ENCODE measurements around the gene KLHL26. TPM values are rescaled to one million over a fixed set of nuclear protein-coding genes. Genes with fewer than 3 reads are reported as not detected.

KLHL26 gene
- total and polyA plus RNA-seq, 2 of the 13 experiments (the other 11 are each of a cell fraction or from before 2014, with no cell fraction given) = 1.5 to 1.7 TPM

DNA sequence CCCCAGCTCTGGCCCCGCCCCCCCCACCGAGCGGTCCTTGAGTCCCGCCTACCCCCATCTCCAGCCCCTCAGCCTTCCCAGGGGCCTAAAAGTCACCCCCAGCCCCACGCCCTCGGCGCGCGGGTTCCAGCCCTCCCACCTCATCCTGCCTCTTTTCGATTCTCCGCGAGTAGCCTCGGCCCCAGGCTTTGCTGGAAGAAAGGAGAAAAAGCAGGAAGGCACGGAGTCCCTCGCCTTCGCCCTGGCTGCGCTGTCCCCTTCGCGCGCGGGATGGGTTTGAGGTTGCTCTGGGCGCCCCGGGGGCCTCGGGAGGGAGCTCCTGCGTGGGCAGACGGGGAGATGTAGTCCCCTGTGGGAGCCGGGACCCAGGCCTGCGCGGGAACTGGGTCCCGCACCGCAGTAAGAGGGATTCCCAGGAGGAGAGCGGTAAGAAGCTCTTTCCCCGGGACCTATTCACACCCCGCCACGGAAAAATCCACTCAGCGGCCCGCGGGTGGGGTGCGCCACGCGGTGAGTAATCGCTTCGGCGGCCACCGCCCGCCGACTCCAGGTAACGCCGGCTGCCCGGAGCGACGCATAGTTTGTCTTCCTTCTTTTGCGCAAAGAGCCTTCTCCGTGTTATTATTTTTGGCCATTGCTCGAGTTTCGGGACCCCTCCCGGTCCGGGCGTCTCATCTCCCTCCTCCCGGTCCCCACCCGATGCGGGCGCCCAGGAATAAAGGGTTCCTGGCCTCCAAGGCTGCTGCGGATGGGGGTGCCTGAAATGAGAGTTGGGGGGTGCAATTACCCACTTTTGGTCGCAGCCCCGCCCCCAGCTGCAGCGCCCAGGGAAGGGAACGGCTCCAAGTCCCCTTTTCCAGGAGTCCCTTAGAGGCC is 29.4 kb upstream of the KLHL26 start (continued):
- TF ChIP-seq ZNF569 (CRISPR knock-in tag; IDR thresholded peaks at IDR 0.05; ENCODE audit: borderline replicate concordance) = no peak
- peak; percentile 48 for TF ChIP-seq AGO2 (optimal IDR thresholded peaks at IDR 0.05; ENCODE audit: low read depth, low read length)
- TF ChIP-seq, protein P1, sequence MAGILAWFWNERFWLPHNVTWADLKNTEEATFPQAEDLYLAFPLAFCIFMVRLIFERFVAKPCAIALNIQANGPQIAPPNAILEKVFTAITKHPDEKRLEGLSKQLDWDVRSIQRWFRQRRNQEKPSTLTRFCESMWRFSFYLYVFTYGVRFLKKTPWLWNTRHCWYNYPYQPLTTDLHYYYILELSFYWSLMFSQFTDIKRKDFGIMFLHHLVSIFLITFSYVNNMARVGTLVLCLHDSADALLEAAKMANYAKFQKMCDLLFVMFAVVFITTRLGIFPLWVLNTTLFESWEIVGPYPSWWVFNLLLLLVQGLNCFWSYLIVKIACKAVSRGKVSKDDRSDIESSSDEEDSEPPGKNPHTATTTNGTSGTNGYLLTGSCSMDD (CRISPR knock-in tag; IDR thresholded peaks at IDR 0.05) = no peak
- TF ChIP-seq SIX4 (CRISPR knock-in tag; IDR thresholded peaks at IDR 0.05) = no peak
- peak; percentile 69 for TF ChIP-seq HNRNPLL (IDR thresholded peaks at IDR 0.05; ENCODE audit: low read depth, low read length, poor library complexity, severe bottlenecking)
- no peak for TF ChIP-seq ZC3H4 (CRISPR knock-in tag; IDR thresholded peaks at IDR 0.05; ENCODE audit: borderline replicate concordance)
- no peak for TF ChIP-seq ASH2L (IDR thresholded peaks at IDR 0.05; ENCODE audit: insufficient read length, low read depth, low read length)
- no peak for TF ChIP-seq TRIM24 (CRISPR knock-in tag; IDR thresholded peaks at IDR 0.05)
- no peak for TF ChIP-seq MLLT10 (CRISPR knock-in tag; IDR thresholded peaks at IDR 0.05)
- TF ChIP-seq, protein P2, sequence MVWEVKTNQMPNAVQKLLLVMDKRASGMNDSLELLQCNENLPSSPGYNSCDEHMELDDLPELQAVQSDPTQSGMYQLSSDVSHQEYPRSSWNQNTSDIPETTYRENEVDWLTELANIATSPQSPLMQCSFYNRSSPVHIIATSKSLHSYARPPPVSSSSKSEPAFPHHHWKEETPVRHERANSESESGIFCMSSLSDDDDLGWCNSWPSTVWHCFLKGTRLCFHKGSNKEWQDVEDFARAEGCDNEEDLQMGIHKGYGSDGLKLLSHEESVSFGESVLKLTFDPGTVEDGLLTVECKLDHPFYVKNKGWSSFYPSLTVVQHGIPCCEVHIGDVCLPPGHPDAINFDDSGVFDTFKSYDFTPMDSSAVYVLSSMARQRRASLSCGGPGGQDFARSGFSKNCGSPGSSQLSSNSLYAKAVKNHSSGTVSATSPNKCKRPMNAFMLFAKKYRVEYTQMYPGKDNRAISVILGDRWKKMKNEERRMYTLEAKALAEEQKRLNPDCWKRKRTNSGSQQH (CRISPR knock-in tag; IDR thresholded peaks at IDR 0.05; ENCODE audit: low read depth) = no peak
- TF ChIP-seq CCDC6 (CRISPR knock-in tag; IDR thresholded peaks at IDR 0.05) = no peak
- no peak for TF ChIP-seq SAFB2 (CRISPR knock-in tag; IDR thresholded peaks at IDR 0.05; ENCODE audit: borderline replicate concordance, low read depth)
- TF ChIP-seq ZNF343 (CRISPR knock-in tag; IDR thresholded peaks at IDR 0.05) = no peak
- no peak for TF ChIP-seq ZNF841 (CRISPR knock-in tag; IDR thresholded peaks at IDR 0.05; ENCODE audit: borderline replicate concordance)
- TF ChIP-seq, protein P3, sequence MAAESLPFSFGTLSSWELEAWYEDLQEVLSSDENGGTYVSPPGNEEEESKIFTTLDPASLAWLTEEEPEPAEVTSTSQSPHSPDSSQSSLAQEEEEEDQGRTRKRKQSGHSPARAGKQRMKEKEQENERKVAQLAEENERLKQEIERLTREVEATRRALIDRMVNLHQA (CRISPR knock-in tag; IDR thresholded peaks at IDR 0.05) = no peak
- no peak for TF ChIP-seq ARNTL (CRISPR knock-in tag; IDR thresholded peaks at IDR 0.05)
- TF ChIP-seq, protein P4, sequence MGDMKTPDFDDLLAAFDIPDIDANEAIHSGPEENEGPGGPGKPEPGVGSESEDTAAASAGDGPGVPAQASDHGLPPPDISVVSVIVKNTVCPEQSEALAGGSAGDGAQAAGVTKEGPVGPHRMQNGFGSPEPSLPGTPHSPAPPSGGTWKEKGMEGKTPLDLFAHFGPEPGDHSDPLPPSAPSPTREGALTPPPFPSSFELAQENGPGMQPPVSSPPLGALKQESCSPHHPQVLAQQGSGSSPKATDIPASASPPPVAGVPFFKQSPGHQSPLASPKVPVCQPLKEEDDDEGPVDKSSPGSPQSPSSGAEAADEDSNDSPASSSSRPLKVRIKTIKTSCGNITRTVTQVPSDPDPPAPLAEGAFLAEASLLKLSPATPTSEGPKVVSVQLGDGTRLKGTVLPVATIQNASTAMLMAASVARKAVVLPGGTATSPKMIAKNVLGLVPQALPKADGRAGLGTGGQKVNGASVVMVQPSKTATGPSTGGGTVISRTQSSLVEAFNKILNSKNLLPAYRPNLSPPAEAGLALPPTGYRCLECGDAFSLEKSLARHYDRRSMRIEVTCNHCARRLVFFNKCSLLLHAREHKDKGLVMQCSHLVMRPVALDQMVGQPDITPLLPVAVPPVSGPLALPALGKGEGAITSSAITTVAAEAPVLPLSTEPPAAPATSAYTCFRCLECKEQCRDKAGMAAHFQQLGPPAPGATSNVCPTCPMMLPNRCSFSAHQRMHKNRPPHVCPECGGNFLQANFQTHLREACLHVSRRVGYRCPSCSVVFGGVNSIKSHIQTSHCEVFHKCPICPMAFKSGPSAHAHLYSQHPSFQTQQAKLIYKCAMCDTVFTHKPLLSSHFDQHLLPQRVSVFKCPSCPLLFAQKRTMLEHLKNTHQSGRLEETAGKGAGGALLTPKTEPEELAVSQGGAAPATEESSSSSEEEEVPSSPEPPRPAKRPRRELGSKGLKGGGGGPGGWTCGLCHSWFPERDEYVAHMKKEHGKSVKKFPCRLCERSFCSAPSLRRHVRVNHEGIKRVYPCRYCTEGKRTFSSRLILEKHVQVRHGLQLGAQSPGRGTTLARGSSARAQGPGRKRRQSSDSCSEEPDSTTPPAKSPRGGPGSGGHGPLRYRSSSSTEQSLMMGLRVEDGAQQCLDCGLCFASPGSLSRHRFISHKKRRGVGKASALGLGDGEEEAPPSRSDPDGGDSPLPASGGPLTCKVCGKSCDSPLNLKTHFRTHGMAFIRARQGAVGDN (CRISPR knock-in tag; IDR thresholded peaks at IDR 0.05) = peak; percentile 56
- TF ChIP-seq TP53 (CRISPR knock-in tag; conservative IDR thresholded peaks at IDR 0.05) = no peak
- no peak for TF ChIP-seq ZNF207 (IDR thresholded peaks at IDR 0.05; ENCODE audit: borderline replicate concordance)
- TF ChIP-seq TSC22D2 (CRISPR knock-in tag; IDR thresholded peaks at IDR 0.05; ENCODE audit: borderline replicate concordance) = no peak
- no peak for TF ChIP-seq CENPT (CRISPR knock-in tag; IDR thresholded peaks at IDR 0.05; ENCODE audit: low read depth)
- TF ChIP-seq MED13 (CRISPR knock-in tag; IDR thresholded peaks at IDR 0.05) = no peak
- TF ChIP-seq ATF1 (CRISPR knock-in tag; IDR thresholded peaks at IDR 0.05) = no peak
- TF ChIP-seq ZFP90 (CRISPR knock-in tag; IDR thresholded peaks at IDR 0.05; ENCODE audit: borderline replicate concordance) = no peak
